ENCODE measurements around the gene ZNF555. TPM values are rescaled to one million over a fixed set of nuclear protein-coding genes. Genes with fewer than 3 reads are reported as not detected.

Gene ZNF555
- total RNA-seq, 1 donor from 2014 or later, result 18.8 TPM

Other genes with a start within 250 kb of the ZNF555 start
- gene GNG7, start 138.8 kb upstream of the ZNF555 start, total RNA-seq (ENCODE audit: low replicate concordance), result 7.0 and 9.6 TPM in 2 replicates
- 2.7 and 4.2 TPM in 2 replicates for gene DIRAS1, start 120.1 kb upstream of the ZNF555 start, total RNA-seq (ENCODE audit: low replicate concordance)
- gene SLC39A3, start 101.5 kb upstream of the ZNF555 start, total RNA-seq (ENCODE audit: low replicate concordance), result 6.1 and 28.5 TPM in 2 replicates
- gene SGTA, start 58.2 kb upstream of the ZNF555 start, total RNA-seq (ENCODE audit: low replicate concordance), result 30.9 and 75.4 TPM in 2 replicates
- 105 and 222 TPM in 2 replicates for gene THOP1, start 56.0 kb upstream of the ZNF555 start, total RNA-seq (ENCODE audit: low replicate concordance)
- 10.1 and 11.0 TPM in 2 replicates for gene ZNF554, start 21.6 kb upstream of the ZNF555 start, total RNA-seq (ENCODE audit: low replicate concordance)
- gene ZNF556, start 25.9 kb downstream of the ZNF555 start, total RNA-seq (ENCODE audit: low replicate concordance), result 0.25 TPM in 1 of 2 replicates, not detected in the other
- 5.6 and 6.3 TPM in 2 replicates for gene ZNF57, start 59.5 kb downstream of the ZNF555 start, total RNA-seq (ENCODE audit: low replicate concordance)
- gene ZNF77, start 103.5 kb downstream of the ZNF555 start, total RNA-seq (ENCODE audit: low replicate concordance), result 6.2 and 6.5 TPM in 2 replicates
- gene TLE6, start 136.1 kb downstream of the ZNF555 start, total RNA-seq (ENCODE audit: low replicate concordance), result 0.22 and 1.8 TPM in 2 replicates
- 1.1 TPM in 1 of 2 replicates, not detected in the other for gene TLE2, start 187.8 kb downstream of the ZNF555 start, total RNA-seq (ENCODE audit: low replicate concordance)
- gene TLE5, start 221.0 kb downstream of the ZNF555 start, total RNA-seq (ENCODE audit: low replicate concordance), result 54.6 and 148 TPM in 2 replicates

Data from neural progenitor cell (in vitro differentiated cells).